HG03139 (cell line): ENCODE data around the gene KRT85.
"Not testable (repeated sequence)": the region's sequence is repeated elsewhere in the genome, so short reads cannot be mapped to it uniquely, and the experiment has no call there.

Experiments used
- ATAC-seq: cut with Tn5 transposase; IDR thresholded peaks from one replicate; pipeline ENCODE4 v1.9.1; 2021; ENCODE audit not compliant: unreplicated experiment

The KRT85 gene

DNA sequence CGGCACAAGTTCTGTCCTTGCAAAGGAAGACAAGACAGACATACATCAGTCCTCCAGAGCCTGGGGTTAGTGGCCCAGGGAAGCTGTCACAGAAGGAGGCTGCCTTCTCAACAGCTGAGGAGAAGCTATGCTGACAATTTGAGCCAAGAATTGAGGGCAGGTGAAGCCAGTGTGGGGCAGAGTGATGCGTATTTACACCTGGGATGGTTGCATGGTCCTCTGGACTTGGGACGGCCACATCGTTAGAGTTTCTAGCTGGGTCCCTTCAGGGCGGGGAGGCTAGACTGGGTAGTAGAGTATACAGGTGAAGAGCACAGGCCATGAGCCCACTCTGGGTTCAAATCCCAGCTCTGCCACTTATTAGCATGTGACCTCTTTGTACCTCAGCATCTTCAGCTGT, 16.5 kb downstream of the KRT85 start:
- ATAC-seq: no peak

DNA sequence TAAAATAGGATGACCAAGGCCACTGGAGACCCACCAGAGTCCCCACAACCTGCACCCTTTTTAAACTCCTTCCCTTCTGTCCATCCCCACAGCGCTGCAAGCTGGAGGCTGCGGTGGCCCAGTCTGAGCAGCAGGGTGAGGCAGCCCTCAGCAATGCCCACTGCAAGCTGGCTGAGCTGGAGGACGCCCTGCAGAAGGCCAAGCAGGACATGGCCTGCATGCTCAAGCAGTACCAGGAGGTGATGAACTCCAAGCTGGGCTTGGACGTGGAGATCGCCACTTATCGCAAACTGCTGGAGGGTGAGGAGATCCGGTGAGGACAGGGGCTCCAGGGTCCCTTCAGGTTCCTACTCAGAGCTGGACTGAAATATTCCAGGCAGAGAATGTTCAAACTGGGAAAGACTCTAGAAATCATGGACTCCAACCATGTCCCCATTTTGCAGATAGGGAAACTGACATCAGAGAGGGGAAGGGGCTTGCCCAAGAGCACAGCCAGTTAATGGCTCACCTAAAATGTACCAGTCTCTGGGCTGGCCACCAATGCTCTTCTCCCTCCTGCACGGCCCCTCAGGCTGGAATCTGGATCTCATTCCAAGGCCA, 17.2 kb downstream of the KRT85 start:
- no peak for ATAC-seq

DNA sequence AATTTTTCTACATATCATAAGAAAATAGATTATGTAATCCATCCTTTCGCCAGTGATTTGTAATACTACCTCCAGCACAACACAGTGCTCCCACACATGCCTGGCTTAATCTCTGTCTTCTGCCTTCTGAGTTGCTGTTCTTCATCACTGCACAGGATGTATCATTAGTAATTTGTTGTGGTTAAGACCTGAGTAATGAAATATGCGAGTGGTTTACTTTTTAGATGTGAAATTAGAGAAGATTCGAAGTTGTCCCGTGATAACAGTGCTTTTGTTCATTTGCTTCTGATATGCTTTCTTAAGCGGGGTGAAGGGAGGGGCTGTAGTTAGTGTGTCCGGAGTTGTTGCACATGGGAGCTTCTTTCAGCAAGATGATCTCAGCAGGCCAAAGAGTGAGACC, 18.1 kb downstream of the KRT85 start:
- ATAC-seq: no peak

DNA sequence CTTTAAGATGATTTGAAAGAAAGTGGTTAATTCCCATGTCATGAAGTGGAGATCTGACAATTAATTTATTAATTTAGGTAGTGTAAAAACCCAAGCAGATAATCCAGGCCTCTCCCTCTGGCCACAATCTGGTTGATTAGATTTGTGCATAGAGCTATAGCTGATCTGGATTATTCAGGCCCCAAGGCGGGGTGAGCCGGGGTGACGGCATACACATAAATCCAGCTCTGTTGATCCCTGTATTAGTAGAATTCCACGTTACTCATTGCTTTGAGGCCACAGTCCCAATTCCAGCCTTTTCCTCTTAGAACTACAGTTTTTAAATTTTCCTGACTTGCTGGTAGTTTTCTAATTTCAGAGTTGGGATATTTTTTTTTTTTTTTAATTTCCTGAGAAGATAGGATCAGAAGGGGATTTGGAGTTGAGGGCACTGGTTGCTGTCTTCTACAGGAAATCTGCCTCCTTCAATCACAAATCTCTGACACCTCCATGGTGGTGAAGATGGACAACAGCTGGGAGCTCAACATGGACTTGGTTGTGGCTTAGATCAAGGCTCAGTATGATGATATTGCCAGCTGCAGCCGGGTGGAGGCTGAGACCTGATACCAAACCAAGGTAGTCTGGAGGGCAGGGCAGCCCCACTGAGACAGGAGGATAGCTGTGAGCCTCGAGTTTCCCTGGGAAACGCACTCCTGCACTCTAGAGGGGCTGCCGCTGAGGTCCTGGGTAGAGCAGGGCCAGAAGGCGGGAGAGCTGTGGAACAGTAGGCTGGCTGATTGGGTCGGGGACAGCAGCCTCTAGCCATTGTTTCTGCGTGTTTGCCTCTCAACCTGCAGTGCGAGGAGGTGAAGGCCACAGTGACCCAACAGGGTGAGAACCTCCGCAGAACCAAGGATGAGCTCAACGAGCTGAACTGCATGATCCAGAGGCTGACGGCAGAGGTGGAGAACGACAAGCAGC, 19.4 kb downstream of the KRT85 start:
- no peak for ATAC-seq

DNA sequence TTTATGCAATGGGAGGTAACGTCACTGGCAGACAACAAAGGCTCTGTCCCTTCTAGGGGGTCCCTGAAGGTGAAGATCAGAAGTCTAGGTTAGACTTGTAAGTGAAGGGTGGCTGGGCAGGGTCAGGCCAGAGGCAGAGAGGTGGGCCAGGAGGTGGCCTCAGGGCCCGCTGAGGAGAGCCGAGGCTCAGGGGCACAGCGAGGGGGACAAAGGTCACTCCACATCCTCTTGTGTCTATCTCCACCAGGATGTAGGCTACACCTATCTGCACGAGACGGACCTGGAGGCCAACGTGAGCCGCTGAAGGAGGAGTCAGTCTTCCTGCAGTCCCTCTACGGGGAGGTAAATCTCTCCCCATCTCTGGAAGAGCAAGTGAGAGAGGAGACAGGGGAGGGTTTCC, 20.3 kb downstream of the KRT85 start:
- ATAC-seq: no peak

DNA sequence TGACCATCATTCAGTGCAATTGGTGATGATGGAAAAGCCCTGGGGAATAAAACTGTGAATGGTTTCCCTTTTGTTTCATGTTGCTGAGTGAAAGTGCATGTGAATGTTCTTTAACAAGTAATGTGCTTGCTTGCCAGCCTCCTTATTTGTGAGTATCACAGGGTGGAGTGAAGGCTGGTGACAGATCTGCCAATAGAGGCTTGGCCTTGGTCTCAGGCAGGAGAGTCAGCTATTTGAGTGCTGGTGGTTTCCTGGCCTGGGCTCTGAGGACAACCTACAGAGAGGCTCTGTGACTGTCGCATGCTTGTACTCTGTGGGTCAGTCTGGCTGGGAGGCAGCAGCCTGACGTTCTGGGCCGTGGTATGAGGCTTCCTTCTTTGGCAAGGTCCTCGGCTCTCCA, 20.7 kb downstream of the KRT85 start:
- no peak for ATAC-seq

DNA sequence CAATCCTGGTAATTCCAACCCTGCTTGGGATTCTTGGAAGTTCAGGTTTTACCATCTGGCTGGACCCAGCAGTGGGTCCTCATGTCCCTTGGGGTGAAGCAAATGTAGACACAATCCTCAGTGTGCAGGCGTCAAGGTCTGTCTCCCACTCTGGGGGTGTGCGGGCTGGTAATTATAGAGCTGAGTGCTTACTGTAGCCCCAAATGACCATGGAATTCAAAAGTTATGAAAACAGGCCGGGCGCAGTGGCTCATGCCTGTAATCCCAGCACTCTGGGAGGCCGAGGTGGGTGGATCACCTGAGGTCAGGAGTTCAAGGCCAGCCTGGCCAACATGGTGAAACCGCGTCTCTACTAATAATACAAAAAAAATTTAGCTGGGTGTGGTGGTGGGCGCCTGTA, 22.2 kb downstream of the KRT85 start:
- ATAC-seq: not testable (repeated sequence)

DNA sequence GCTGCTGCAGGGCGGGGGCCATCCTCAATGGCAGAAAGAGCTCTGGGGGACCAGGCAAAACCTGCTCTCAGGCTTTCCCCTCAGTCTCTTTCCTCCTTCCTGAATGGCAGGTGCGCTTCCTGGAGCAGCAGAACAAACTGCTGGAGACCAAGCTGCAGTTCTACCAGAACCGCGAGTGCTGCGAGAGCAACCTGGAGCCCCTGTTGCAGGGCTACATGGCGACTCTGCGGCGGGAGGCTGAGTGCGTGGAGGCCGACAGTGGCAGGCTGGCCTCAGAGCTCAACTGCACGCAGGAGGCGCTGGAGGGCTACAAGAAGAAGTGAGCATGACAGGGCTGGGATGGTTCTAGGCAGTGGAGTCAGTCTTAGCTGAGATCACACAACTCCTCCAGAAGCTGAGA, 23.2 kb downstream of the KRT85 start:
- ATAC-seq: no peak

DNA sequence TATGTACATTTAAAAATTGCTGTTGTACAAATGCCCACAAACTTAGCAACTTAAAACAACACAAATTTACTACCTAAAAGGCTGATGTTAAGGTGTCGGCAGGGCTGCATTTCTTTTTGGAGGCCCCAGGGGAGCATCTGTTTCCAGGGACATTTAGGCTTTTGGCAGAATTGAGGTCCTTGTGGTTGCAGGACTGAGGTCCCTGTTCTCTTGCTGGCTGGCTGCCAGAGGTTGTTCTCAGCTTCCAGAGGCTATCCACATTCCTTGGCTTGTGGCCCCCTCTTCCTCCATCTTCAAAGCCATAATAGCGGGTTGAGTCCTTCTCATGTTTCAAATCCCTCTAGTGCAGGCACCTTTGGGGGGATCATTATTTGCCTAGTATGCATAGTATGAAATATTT, 23.7 kb downstream of the KRT85 start:
- no peak for ATAC-seq

DNA sequence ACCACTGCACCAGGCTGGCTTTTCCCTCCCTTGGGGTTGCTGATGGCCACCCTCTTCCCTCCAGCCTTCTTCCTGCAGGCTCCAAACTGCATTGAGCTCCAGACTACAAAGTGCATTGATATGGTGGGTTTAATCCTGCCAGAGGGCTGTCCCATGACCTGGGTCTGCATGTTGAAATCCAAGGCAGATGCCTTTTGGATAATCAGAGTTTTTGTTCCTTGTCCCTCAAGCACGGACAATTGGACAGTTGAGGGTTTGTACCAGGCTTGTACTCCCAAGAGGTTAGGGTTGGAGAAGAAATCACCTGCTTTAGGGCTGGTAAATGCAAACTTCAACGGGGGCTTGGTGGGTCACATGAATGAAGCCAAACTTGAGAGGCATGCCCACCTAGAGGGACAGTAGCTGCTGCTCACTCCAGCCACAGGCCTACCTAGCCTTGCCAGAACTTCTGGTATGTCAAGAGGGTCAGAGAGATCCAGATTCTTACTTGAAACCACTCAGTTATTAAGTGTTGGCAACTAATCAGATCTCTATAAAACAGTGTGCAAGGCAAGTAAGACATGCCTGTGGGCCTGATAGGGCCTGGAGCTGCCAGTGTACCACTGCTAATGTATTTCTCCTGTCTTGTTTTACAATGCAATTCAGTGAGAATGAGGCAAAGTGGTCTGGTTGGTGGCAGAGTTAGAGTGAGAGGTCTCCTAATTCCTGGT, 24.3 kb downstream of the KRT85 start:
- ATAC-seq: no peak

DNA sequence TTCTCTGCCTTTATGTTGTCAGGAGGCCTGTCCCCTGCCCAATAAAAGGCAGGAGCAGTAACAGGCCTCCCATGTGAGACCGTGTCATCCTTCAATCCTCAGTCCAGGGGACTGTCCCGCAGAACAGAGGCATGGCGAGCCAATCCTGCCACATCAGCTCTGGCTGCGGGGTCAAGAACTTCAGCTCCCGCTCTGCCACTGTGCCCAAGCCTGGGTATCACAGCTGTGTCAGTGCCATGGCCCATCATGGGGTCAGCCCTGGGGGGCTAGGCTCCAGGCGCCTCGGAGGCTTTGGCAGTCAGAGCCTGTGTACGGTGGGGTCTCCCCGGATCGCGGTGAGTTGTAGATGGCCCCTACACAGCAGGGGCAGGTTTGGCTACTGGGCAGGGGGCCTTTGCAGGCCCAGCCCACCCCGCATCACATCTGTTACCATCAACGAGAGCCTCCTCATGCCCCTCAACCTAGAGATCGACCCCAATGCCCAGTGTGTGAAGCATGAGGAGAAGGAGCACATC, 26.2 kb downstream of the KRT85 start:
- ATAC-seq: no peak

DNA sequence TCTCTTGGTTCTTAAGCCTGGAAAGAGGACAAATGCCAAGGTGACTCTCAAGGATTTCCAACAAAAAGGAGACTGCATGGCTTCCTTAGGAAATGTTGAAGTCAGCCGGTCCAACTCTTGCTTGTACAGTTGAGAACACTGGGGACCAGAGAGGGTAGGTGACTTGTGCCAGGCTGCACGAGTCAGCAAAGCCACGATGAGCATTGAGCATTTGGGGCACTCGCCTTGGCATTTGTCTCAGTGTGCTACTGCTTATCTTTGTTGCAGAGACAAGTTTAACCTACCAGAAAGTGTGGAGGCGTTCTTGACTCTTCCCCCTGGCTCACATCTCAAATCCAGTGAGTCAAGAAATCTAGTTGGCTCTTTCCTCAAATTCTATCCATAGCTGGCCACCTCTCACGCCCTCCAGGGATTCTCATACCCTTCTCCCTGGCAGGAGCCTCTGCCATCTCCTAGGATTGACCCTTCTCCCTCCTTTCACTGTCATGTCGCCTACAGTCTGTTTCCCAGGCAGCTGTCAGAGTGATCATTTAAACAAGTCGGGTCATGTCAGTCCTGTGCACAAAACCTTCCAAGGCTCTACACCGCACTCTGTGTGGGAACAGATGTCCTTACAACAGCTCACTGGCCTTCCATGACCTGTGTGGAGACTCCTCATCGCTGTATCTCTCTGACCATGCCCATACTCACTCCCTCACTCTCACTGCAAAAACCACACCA, 28.9 kb downstream of the KRT85 start:
- no peak for ATAC-seq

DNA sequence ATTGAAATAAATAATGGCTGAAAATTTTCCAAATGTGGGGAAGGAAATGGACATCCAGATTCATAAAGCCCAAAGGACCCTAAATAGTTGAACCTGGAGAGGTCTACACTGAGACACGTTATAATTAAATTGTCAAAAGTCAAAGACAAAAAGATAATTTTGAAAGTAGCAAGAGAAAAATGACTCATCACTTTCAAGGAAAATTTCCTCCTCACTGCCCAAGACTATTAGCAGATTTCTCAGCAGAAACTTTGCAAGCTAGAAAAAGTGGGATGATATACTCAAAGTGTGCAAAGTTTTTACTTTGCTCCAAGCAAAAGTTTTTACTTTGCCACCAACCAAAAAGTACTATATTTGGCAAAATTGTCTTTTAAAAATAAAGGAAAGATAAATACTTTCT, 30.2 kb downstream of the KRT85 start:
- ATAC-seq: no peak

DNA sequence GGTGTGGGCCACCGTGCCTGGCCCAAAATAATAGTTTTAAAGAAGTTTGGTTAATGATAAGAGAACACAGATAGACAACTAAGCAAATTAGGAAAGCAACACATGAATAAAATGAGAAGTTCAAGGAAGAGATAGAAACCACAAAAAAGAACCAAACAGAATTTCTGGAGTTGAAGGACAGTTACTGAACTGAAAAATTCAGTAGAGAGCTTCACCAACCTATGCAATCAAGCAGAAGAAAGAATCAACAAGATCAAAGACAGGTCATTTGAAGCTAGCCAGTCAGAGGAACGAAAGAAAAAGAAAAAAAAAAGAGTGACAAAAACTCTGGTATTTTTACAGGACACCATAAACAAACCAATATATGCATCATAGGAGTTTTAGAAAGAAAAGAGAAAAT, 30.6 kb downstream of the KRT85 start:
- ATAC-seq: no peak

DNA sequence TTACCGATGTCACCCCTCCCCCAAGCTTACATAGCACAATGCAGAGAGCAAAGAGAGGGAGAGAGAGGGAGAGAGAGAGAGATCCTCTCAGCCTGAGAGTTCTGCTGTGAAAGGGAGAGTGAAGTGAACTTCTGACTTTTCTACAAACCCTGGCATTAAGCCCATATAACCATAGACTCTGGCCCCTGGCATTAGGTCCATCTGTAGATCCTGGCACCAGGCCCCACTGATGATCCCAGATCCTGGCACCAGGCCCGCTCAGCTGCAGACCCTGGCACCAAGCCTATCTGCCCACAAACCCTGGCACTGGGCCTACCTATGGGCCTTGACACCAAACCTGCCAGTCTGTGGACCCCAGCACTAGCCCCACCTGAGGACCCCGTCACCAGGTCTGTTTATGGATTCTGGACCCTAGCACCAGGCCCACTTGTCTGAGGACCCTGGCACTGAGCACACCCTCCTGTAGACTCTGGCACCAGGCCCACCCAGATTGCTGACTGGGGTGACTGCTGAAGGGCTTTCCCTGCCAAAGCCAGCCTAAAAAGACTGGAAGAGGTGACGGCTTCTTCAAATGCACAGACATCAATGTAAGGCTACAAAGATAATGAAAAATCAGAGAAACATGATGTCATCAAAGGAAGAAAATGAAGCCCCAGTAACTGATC, 31.6 kb downstream of the KRT85 start:
- no peak for ATAC-seq

DNA sequence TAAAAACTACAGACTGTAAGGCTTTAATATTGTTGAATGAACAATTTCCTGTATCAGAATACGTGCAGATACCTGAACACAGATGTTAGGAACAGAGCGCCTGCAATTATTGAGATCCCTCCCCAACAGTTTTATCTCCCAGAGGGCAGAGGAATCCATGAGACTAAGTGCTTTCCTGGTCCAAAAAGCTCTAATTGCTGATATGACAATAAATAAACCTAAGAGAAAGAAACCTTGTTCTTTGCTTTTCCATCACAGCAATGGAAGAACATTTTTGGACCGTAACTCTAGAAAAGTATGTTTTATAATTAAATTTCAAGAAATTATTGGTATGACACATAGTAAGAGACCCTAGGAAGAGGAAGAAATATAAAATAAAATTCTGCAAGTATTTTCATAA, 33.1 kb downstream of the KRT85 start:
- no peak for ATAC-seq

DNA sequence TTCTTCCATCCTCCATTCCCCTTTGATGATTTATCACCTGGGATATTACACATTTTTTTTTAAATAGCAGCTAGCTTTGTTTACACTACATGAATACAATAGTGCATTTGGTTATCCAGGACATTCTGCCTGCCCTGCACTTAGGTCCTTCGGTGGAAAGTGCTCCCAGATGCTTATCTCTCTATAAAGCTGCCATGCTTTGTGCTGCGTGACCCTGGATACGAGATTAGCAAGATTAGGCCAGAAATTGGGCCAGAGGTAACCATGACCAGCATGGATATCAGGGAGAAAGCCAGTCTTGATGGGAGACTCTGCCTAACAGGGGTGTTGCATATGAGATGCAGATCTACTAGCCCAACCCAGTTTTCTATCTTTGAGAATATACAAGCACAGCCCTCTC, 34.0 kb downstream of the KRT85 start:
- ATAC-seq: no peak

DNA sequence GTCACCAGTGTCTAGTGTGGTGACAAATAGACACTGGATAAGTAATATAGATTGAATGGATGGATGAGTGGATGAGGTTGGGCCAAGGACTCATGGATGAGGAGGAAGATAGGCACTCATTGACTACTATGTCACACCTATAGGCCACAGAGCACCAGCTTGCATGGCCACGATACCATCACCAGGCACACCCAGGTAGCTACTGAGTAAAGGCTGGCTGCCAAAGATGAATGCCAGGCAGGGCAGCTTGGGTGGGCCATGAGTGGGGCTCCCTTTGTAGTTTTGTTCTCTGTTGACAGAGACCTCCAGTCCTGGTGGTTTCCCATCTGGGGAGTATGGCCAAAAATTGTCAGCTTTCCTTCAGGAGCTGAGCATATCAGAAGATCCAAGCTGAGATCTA, 34.9 kb downstream of the KRT85 start:
- no peak for ATAC-seq

DNA sequence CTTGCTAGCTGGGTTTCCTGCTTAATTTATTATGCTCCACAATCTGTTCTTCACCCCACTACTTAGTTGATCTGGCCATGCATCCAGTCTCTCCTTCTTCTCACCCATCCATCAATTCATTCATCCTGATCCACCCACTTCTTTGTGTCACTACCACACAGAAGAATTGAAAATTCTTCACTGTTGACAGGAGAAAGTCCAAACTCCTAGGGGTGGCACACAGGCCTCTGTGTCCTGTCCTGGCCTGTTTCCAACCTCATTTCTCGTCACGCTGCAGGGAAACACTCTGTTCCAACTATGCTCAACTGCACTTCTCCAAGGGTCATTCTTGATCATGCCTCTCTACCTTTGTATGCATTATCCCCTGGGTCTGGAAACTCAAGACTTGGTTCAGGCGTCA, 35.4 kb downstream of the KRT85 start:
- no peak for ATAC-seq

DNA sequence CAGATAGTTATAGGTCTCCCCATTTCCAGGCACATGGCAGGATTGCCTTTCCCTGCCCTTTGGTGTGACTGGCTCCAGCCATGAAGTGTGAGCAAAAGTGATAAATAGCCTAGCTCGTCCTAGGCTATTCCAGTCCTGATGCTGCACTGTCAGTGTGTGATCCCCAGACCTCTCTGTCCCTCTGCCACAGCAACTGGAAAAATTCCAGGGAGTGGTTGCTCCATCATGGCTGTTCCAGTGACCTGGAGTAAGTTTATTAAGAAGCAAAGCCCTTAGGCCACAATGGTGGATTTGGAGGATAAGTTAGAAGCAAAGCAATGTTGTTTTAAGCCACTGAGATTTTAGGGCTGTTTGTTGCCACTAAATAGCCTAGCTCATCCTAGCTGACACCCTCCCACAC, 36.2 kb downstream of the KRT85 start:
- no peak for ATAC-seq
